ENCODE measurements around the gene SYT6.

The SYT6 gene

DNA sequence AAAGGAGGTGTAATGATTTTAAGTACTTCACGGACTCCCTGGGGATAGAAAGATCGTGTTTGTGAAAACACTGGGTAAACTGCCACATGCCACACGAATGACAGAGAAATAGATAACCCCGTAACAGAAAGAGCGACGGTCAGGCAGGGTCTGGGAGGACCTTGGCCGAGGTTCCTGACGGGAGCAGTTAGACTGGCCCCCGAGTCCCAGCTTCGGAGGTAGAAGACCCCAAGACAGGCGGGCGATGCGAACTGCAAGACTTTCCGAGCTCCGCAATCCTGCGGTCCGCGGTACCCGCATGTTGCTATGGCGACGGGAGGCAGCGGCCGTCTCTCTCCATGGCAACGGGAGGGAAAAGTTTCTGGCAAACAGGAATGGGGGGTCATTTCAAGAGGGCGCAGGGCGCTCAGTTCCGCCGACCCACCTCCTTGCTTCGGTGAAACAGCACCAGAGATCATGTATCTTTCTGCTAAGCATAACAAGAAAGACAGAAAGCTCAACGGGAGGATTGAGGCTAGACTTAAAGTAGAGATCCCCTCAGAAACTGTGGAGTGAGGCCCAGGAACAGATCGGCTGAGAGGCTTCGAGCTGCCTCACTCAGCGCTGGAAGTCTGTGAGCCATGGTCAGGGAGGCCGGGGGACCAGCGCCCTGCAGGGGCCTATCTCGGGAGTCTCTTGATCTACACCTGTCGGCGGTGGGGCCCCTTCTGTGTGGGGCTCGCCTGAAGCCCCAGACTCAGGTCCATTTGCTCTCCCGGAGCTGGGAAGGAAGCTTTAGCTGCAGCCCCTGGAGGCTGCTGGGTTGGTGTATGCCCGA is 685 bp upstream of the SYT6 start:
- DNase-seq: no peak

GRCh38 chr1:114152508-114153260 is 985 bp downstream of the SYT6 start:
- DNase-seq: no peak

DNA sequence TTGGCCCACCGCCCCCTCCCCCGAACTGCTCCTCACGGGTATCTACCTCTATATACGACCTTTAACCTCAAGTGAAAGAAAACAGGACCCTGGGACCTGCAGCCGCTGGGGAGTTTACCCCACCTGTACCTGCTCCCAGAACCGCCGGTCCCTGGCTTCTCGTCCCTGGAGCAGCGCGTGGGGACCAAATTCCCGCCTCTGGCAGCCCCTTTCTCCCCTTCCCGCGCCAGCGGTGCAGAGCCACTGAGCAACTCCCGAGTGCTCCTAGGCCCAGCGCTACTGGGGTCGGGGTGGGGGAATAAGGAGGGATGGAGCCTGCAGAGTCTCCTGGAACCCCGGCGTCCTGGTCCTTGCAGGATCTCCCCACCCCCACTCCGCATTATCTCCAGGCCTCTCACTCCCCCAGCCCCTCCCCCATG is 1.6 kb downstream of the SYT6 start:
- DNase-seq: no peak

- no peak for DNase-seq
Measured at GRCh38 chr1:114150016-114150415, 3.7 kb downstream of the SYT6 start.

DNA sequence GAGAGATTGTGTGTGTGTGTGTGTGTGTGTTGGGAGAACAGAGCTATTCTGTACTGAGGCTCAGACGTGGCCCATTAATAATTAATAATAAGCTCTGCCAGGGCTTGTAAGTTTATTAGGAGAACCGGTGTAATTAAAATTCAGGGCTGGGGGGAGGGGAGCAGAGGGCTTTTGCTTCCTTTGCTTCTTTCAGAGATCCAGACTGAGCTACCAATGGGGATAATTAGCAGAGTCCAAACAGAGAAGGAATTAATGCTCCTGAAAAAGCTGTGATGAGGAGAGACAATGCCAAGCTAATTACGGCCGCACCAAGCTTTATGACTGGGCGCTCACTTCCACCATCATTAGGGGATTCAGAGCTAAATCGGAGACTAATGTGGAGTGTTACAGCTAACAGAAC is 4.5 kb downstream of the SYT6 start:
- no peak for DNase-seq

DNA sequence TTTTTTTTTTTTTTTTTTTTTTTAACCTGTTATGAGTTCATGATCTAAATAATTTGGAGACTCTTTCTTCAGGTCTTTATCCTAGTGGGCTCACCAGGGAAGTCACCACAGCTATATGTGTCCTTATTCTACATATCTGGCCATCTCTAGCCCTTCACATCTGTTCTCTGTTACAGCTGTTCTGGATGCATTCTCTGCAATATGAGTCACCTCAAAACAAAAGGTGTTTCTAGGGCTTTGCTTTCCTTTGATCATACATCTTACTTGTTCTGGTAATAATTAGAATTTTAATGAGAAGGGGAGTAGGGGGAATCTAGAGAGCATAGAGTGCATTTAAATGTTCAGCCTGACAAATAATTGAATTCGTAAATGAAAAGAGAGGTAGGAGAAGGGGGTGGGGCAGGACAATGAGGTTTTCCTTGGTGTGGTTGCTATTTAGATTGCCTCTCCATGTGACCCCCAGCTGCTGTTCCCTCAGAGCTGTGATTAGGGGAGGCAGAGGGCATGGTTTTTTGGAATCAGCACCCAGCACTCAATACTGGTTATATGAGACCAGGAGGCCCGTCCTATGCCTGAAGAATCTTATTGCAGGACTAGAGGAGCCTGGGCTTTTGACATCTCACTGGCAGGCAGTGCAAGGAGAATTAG is 8.0 kb downstream of the SYT6 start:
- DNase-seq: no peak

DNA sequence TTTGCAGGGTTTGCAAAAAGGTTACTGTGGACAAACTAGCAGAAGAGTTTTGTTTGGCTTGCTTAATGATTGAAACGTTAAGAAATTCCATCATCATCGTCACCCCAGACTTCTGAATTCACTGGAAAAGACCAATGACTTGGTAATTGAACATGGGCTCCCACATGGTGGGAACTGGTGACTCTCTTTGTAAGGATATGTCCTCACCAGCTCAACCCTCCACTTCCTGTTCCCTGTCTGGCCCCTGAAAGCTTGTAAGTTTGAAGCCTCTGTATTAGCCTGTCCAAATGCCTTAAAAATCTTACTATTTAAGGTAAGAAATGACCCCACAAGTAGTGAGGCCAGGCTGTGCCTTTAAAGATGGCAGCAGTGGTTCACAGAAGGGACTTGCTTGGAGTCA is 9.7 kb downstream of the SYT6 start:
- DNase-seq: no peak

DNA sequence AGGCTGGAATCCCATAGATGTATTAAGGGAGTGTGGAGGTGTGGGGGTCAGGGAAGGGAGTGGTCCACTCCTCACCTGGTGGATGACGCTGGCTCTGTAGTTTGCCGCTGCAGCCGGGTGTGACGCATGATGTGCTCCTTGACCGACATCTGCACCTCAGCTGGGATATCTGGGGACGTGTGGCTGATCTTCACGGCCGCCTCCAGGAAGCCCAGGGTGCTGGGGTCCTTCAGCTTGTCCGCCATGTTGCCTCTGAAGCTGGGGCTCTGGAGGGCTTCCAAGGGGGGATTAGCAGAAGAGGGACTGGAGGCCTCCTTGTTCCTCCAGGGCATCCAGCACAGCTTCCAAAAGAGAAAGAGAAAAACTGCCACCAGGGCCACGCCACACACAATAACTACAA is 14.1 kb downstream of the SYT6 start:
- DNase-seq: no peak

DNA sequence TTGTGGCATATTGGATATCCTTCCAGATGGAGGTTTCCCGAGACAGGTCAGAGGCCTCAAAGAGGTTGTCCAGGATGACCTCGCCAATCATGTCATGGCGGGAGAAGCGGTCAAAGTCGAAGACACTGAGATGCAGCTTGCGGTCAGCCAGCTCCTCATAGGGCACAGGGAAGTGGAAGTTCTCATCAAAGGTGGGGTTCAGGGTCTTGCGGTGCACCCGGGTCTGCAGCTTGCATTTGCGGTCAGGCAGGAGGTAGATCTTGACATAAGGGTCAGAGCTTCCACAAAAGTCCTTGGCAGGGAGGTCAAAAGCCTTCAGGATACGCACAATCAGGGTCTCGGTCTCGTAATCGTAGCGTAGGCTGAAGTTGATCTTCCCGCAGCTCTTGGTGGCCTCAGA is 16.2 kb downstream of the SYT6 start:
- DNase-seq: no peak

DNA sequence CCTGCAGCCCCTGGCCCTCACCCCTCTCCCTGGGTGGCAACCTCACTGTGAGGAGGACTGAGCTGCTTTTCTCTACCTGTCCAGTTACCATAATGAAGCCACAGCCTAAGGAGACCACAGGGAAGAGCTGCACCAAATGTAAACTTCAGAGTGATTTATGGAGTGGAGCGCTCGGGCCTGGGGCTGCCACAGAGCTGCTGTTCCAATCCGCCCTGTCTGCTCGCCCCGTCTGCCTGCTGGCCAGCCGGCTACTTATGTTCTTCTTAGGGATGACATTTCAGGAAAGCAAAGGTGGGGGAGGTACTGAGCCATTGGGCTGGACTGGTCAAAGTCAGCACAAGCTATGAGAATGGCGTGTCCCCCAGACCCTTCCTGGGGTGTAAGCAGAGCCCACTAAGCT is 17.9 kb downstream of the SYT6 start:
- DNase-seq: no peak

DNA sequence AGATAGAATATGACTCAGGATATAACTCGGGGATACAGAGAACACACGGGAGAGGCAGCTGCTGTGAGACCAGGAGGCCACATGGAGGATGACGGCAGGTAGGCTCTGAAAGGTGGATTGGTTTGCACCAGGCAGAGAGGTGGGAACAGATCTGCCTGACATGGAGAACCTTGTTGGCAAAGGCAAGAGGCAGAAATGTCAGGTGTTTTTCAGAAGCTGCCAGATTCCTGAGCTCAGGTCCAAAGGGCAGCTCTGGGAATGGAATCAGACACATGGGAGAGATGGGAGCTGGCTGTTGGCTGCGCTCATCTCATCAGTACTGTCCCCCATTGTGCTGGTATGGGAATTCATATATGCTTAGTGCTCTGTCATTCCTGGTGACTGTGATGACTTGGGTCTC is 19.2 kb downstream of the SYT6 start:
- no peak for DNase-seq

GRCh38 chr1:114133129-114133528 is 20.5 kb downstream of the SYT6 start:
- DNase-seq: no peak

DNA sequence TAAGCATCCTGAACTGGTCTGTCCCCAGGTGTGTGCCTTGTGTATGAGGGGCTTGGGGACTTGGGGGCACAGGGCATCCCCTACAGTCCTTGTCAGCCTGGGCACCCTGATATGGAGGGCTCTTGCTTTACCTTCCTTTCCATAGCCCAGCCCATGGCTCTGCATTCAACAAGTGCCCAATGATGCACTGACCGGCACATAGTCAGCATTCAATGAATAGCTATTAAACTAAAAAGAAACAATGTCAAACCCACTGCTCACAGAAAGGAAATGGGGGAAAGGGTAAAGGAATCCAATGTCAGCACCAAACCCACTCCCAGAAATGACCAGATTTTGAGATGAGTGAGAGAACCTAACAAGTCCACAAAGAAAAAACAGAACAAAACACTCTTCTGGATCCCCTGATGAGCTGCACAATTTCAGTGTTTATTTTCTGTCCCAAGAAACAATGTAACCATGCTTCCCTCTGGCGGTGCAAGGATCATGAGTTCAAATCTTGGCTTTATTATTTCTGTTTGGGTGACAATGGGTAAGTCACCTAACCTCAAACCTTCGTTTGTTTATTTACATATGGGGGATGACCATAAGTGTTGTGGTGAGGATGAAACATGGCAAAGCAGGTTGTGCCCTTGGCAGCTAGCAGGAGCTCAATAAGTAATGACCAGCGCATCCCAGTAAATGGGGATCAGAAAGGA is 22.0 kb downstream of the SYT6 start:
- DNase-seq: no peak

DNA sequence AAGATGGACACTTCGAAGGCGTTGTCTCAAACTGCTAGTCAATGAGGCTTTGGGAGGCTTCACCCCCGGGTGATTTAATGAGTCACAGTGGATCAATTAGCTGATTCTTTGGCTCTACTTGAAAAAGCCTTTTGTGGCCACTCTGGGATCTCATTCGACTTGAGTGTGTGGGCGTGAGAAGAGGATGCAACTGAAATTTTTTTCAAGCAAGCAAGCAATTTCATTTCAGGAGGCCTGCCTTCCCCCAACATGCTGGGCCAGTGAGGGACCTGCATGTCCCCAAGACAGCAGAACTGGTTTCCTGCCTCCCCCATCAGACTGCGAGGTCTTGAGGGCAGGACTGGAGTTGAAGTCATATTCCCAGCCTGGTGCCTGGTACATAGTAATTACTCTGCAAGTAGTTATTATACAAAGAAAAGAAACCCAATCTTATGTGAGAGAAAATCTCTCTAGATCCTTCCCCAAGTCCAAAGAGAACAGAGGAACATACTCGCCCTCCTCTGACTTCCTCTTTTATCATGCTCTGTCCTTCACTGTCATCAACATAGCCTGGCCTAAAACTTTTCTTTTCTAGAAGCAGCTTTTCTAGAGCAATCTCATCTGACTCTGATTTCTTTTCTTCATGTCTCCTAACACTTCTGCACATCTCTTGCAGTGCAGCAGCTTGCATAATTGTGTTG is 22.7 kb downstream of the SYT6 start:
- no peak for DNase-seq

DNA sequence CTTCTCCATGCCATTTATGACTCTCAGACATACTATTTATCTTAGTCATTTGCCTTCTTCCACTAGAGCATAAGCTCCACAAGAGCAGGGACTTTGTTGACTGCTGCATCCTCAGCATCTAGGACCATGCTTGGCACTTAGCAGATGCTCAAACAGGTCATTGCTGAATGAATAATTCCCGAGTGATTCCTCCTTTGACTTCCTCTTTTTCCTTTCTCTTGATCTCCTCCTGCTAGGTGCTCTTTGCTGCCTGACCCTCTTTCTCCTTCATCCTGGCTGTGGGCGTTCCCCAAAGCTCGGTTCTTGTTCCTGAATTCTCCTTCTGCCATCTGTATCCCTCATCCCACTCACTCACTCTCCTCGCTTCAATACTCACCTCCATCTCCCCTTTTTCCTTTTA is 23.5 kb downstream of the SYT6 start:
- no peak for DNase-seq

DNA sequence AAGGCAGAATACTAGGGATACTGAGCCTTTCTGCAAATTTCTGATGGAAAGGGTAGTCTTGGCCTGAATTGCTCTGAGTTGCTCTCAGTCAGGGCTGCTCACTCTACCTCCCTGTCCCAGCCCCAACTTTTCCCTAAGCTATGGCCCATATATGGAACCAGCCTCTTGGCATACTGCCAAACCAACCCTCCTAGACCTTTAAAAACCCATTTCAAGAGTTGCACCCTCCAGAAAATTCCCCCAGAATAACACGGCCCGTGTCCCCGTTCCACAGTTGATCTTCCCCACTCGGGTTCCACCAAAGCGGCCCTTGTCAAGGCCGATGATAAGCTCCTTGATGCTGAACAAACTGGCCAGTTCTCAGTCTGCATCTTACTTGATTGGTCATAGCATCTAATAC is 25.4 kb downstream of the SYT6 start:
- no peak for DNase-seq

DNA sequence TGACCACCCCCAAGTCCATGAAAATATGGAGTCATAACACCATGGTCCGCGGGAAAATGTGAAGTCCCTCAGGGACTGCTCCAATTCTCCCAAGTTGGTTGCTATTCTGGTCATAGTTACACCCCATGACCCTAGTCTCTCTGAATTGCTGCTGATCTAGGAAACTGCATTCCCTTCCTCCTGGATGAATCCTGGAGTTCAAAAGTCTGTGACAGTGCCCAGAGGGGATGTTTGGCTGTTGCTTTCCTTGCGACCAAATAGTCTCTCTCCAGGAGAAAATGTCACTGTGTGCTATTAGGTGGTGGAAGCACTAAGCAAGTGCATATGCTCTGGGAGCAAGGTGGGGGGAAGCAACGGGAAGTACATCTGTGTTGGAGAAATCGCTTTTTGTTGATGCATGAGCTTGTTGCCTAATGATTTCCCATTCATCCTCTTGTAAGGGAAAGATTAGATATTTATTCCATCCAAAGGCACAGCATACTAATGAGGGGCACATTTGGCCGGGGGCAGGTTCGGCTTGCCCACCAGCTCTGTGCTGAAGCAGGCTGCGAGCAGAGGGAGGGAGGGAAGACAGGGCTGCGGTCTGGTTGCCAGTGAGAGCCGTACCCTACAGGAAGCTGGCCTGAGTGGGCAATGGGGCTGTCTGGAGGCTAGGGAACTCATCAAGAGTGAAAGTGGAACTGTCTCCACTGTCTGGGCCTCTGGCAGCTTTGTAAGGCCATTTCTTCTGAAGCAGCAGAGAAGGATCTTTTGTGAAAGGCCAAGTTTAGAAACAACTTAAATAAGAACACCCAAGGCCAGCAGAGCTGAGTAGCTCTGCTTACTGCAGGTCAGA is 27.2 kb downstream of the SYT6 start:
- DNase-seq: no peak

DNA sequence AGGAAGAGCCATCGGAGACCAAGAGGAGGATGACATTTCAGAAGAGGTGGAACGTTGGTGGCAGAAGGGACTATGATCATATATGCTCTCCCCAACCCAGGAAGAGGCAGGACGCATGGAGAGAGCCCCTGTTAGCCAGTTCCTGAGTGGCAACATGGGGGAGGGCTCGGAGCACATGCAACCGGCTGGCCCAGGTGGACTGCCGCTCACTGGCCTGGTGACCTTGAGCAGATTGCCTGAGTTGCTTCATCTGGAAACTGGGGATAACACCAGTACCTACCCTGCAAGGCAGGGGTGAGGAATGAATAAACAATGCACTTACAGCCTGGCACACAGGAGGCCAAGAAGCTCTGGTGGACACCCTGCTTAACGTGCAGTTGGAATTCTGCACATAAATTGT is 29.0 kb downstream of the SYT6 start:
- no peak for DNase-seq

DNA sequence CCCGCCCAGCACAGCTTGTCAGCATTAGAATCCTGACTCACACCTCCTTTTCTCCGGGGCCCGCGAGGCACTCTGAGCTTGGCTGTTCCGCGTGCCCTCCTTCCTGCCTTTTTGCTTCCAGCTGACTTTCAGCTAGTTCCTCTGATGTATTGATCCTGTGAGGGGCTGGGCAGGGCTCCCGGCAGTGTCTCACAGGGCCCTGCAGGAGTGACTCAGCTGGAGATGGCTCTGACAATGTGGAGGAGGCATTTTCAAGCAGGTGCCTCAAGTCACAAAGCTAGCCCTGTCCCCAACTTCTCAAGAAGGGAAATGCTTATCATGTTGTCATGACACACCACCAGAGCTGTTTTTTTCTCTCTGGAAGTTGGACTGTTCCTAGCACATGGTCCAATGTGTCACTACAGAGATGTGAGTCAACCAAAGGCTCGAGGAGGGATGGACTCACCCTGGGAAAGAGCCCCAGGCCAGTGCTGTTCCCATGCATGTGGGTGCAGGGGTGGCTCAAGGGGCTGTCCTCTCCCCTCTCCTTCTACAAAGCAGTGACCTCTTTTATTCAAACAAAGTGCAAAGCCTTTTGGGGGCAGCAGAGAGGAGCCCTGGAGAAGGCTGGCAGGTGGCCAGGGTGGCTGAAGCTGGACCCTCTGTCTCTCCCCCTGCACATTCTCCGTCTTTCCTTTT is 30.6 kb downstream of the SYT6 start:
- DNase-seq: no peak

GRCh38 chr1:114118351-114118990 is 35.2 kb downstream of the SYT6 start:
- DNase-seq: no peak

DNA sequence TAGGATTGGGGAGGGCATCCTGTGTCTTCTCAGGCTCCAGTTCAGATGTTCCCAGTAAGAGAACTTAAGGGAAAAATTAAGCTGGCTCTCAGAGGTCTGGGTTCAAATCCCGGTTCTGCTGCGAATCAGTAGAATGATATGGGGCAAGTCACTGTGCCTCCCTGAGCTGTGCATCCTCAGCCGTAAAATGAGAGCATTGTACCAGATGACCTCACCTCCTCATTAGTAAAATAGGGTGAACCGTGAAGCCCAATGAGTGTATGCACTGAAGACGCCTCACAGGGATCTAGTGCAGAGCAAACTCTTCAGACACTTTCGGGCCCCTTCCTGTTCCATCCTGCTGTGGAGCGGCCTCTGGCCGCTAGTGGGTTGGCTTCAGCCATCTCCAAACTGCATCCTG is 36.0 kb downstream of the SYT6 start:
- no peak for DNase-seq

All from activated CD4-positive, CD25-positive, alpha-beta regulatory T cell (primary cell).